Activated T-helper 9 cell treated with anti-CD3 and anti-CD28 coated beads, Interleukin-2, amount 50 U/mL, for 16 hours (primary cell): ENCODE data around the gene SGCD.

Experiments used
- DNase-seq: peaks from one replicate; pipeline ENCODE4 v3.0.0-alpha.2; 2020; ENCODE audit warnings: low read depth

Gene SGCD

DNA sequence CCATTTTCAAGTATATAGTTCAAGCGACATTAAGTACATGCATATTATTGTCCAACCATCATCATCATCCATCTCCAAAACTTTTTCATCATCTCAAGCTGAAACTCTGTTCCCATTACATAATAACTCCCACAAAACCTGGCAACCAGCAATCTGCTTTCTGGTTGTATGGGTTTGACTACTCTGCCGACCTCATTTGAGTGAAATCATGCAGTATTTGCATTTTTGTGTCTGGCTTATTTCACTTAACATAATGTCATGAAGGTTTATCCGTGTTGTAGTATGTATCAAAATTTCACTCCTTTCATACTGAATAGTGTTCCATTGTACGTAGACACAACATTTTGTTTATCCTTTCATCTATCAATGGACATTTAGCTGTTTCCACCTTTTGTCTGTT, 74.8 kb downstream of the SGCD start:
- no peak for DNase-seq

DNA sequence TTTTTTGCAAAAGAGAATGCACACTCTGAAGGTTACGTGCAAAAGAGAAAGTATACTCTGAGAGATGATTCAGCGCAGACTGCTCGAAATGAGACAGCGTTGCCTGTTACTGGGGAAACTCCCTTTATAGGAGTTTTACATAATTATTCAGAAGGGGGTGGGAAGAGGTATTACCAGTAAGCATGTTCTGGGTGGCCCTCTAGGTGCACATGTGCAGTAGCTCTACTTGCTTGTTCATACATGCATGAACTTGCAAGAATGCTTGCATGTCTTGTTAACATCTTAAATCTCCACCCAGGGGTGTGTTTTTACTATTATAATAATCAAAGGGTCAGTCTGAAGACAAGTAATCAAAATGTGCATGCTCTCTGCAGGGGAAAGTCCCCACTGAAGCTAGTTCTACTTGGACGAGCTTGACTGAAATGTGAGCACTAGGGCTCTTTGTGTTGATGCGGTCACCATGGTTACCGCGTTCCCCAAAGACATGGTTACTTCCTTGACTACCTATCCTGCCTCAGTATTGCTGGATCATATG, 75.5 kb downstream of the SGCD start:
- peak; percentile 13 for DNase-seq

DNA sequence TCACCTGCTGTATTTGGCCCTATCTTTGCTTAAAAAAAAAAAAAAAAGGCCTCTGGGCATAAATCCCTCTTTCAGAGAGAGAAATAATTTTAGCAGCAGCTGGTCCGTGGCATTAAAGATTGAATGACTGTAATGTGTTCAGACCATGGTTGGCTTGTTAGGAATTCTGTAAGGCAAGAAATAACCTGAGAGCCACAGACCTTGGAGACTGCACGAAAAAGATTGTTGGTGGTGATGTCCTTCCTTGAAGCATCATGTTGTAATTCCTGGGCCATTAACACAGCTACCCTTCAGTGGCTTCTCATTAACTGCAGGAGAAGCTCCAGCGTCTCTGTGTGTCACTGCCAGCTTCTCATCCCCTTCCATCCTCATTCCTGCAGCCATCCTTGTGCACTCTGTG, 79.0 kb downstream of the SGCD start:
- no peak for DNase-seq

DNA sequence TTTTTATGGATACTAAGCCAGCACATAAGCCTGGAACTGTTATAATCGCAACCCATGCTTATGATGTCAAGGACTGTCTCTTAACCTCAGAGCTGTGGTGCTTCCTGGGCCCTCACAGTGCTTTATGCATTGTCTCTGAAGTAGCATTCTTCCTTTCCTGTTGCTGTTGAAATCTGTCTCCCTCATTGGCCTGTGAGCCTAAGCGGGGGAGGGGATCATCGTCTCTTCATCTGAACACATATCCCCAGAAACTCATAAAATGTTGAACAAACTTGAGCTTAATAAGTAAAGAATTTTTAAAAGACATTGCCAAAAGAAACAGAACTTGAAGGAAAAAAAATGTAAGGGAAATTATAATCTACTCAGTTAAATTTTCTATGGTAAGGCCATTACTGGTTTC, 80.3 kb downstream of the SGCD start:
- DNase-seq: no peak

DNA sequence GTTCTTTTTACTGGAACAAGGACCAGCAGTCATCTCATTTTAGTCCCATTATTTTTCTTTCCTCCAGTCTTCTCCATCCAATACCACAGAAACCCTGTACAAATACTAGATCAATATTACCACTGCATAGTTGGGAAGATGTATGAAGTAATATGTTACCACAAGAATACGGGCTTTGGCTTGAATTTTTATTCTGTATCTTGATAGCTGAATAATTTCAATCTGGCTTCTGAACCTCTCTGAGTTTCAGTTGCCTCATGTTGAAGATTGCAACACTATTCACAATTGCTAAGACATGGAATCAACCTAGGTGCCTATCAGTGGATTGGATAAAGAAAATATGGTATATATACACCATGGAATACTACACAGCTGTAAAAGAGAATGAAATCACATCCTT, 82.9 kb downstream of the SGCD start:
- DNase-seq: no peak

DNA sequence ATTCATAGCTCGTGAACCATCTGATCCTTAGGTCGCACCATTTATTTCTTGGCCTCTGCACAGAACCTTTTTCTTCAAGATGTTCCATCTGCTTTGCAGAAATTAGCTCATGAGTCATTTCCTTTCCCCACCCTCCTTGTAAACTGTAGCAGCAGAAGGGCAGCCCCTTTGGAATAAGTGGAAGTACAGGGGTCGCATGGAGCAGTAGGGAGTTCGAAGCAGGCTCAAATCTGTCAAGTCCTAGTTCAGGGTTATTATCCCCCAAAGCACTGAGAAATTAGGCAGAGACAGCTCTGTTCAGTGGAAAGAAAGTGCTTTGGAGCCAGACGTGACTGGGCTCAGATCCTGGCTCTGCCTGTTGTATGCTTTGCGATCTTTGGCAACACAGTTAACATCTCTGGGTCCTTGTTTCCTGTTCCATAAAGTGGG, 84.2 kb downstream of the SGCD start:
- DNase-seq: no peak

DNA sequence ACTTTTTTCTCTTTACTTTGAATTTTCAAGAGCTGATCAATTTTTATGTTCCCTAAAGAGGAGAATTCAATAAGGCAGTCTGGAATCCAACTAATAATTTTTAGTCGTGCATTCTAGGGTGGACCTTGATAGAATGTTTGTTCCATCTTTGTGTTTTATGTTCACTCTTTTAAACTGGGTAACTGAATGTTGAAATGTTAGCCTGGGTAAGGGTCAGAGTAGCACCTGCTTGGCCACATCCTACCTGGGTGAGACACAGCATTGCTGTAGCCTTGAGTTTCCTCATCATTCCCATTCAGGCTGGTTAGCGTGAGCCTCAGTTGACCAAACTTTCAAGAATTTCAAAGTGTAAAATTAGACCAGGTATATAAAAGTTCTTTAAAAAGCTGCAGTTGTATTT, 85.0 kb downstream of the SGCD start:
- DNase-seq: no peak

DNA sequence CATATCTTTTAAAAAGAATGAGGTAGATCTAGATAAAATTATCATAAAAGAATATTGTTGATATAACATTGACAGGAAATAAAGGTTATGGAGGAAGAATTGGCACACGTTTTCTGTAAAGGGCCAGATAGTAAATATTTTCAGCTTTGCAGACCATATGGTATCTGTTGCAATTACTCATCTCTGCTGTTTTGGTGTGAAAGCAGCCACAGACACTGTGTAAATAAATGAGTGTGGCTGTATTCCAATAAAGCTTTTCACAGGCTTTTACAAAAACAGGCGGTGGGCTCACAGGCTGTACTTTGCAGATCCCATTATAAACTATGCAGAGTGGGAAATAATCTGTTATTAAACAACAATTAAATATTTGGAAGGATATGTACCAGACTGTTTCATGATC, 87.4 kb downstream of the SGCD start:
- no peak for DNase-seq

DNA sequence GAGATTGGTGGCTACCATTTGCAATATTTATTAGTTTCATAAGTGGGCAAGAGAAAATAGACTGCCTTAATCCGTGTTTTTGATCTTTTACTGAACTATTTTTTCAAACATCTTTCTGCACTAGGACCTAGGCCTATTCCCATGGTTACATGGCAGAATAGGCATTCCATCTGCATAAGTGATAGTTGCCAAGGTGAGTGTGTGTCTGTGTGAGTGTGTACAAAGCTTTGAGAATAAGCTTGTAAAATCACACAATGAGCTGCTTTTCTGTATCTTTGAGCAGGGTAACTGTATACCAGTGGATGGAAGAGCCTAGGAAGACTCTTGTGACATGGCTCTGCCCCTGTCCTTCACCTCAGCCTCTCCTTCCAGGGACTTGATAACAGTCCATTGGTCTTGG, 92.7 kb downstream of the SGCD start:
- no peak for DNase-seq

DNA sequence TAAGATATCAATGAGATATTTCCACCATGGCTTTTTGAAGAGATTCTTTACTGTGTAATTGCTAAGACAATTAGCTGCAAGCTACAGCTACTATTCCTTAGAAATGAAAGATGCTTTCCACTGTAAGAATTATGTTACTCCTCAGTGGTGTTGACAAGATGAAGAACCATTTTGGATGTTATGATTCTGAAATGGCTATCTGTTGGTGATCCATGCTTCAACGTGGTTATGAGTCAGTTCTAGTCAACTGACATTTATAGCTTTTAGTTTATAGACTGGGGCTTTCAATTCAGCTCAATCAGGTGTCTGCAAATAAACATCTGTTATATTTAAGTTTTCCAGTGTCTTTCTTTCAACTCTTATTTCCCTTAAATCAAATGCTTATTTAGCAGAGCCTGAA, 93.7 kb downstream of the SGCD start:
- no peak for DNase-seq

DNA sequence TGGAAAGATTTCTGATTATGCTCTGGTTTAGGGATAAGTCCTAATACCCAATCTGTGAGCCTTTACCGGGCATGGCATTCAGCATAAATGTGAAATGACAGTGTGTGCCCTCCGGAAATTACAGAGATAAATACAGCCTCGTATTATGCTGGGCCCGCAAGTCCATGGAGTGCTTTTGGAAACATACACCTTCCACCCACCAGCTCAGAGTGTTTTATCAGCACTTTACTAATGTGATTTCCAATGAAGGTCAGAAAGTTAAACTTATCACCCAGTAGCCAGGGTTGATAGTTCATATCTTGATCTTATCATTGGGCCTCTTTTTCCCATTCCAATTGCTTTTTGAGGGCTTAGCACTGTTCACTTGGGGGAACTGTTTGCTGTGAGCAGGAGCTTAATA, 94.8 kb downstream of the SGCD start:
- DNase-seq: no peak

DNA sequence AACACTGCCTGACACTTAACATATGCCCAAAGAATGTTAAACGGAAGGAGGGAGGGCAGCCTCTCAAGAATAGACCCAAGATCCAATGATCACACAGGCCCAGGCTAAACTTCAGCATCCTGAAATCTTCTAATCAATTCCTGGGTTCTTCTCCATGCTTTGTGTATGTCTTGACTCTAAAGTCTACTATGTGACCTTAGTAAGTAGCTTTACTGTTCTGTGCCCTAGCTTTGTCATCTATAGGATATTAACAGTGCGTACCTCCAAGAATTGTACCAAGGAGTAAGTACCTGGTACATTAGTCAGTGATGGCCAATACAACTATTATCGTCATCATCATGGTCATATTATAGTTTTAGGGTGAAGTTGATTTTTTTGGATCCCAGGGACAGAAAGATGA, 96.6 kb downstream of the SGCD start:
- no peak for DNase-seq

DNA sequence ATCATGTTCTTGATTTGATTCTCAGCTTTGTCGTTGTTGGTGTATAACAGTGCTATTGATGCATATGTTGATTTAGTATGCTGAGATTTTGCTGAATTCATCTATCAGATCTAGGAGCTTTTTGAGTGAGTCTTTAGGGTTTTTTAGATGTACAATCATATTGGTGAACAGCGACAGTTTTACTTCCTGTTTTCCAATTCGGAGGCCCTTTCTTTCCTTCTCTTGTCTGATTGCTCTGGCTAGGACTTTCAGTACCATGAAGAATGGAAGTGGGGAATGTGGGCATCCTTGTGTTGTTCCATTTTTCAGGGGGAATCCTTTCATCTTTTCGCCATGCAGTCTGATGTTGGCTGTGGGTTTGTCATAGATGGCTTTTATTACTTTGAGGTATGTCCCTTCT, 100.4 kb downstream of the SGCD start:
- DNase-seq: no peak

DNA sequence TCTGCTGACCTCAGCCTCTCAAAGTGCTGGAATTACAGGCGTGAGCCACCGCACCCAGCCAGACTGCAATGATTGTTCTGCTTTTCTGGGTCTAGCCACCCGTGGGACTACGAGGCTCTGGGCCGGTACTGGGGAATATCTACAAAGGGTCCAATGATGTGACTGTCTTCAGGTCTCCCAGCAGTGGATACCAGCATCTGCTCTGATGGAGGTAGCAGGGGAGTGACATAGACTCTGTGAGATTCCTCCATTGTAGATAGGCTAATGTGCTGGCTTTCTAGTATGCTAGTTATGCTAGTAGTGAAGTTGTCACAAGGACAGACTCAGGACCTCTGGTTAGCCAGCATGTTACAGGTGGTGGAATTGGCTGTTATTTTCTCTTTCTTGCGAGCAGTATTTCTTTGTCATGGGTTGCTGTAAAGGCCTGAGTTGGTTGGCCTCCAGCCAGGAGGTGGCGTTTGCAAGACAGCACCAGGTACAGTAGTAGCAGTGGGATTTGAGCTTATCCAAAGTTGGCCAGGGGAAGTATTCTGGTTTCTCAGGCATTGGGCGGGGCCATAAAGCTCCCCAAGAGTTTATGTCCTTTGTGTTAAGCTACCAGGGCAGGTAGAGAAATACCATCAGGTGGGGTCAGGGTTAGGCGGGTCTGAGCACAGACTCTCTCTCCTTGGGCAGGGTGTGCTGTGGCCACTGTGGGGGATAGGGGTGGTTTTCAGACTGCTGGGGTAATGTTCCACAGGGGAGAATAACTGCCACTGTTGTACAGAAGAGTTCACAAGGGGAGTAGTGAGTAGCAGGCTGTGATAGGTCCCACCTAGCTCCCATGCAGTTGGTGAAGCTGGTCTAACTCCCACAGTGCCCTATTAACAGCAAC, 105.2 kb downstream of the SGCD start:
- DNase-seq: no peak

DNA sequence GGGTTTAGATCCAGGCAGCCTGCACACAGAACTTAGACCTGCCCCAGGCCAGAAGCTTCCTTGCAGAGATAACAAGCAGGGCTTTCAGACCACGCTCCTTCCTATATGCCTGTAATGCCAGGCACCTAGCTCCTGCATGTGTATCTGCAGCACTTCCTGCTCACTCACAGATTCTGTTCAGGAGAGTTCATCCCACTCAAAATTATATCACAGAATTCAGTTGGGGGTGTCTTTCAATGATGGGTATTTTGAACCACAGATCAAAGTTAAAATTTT, 105.8 kb downstream of the SGCD start:
- DNase-seq: no peak

DNA sequence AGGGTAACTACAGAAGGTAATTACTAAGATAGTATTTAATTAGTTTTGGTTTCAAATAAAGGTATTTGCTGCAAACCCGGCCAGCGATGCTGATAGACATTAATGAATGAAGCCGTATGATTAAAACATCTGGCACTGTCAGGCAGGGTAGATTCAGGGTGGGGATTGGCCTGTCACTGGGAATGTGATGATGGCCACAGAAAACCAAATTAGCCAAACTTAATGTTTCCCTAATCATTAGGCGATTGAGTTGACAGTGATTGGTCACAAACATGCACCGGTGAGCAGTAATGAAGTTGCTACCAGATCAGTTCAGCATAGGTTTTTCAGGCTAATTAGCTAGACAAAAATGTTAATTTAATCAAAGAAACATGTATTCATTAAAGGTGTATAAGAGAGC, 107.5 kb downstream of the SGCD start:
- DNase-seq: no peak

DNA sequence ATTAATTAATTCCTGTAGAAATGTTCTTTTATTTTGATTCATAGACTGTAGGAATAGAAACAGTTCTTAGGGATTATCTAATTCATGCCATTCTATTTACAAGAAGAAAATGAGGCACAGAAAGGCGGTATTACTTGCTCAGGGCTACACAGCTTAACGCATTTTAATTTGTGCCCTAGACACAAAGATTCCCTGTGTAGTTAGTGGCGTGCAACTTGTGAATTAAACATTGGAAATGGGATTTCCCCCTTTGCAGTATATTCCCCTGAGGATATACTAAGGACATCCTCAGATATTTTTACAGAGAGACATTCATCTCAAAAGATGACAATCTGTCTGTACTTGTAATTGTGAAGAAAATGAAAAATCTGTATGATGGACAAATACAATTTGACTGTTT, 108.1 kb downstream of the SGCD start:
- no peak for DNase-seq

DNA sequence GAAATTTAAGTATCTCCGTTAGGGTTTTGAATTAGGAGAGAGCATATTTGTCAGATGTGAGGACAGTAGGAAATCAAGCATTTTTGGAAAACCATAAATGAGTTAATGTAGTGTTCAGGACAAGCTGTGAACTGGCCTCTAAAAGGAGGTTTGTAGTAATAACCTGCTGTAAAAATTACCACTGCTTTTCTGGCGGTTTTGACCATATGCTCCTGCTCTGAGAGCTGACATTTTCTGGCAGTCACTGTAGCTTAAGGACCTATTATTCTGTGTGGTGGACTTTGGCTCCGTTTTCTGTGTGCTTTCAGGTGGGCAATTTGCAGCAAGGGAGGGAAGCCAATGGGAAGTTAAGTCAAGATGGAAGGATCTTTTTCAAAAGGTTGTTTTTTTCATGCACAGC, 111.1 kb downstream of the SGCD start:
- DNase-seq: no peak

DNA sequence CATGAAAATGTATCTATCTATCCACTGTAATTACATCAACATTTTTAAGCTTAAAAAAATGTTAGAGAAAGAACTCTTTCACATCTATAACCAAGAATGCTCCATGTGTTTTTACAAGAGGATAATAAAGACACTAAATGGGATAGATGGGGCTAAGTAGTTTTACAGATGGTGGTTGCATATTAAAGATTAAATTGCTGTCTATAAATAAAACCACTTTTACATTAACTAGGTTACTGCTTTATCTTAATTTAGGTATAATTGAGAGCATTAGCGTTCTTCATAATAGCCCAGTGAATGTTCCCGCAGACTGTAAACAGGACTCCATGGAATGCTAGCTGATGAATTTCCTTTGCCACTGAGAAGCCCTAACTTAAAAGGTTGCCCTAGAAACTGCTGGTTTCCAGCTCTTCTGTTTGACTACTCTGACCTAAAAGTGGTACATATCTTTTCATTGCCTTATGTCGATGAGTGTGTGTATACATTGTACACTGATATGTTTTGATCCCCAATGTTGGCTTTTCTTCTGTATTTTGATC, 117.9 kb downstream of the SGCD start:
- DNase-seq: no peak

DNA sequence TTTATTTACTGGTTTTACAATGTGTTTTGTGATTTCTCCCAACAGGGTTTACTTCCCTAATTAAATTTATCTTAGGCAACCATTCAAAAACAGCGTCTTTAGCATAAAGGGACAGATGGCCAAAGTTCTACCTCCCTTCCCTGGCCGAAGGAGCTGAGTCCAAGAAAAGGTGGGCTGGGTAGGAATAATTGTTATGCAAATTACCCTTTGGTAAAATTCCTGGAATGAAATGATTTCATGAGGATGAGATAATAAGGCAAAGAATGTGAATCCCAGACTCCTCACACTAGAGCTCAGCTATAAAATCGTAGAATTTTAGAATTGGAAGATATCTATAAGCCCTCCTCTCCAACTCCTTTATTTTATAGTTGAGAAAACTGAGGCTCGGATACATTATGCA, 119.6 kb downstream of the SGCD start:
- DNase-seq: no peak

DNA sequence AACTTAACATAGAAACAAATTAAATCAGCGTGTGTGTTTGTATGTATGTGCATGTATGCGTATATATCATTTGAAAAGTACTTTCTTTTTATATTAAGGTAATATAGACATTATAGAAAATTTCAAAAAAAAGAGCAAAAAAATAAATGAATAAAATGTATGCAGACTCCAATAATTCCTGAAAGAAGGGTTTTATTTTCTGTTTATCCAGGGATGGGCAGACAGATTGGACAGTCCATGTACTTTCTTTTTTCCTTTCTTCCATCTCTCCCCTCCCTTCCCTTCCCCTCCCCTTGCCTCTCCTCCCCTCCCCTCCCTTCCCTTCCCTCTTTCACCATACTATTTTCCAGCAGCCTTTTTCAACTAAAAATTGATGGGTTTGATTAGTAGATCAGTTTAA, 123.8 kb downstream of the SGCD start:
- no peak for DNase-seq

DNA sequence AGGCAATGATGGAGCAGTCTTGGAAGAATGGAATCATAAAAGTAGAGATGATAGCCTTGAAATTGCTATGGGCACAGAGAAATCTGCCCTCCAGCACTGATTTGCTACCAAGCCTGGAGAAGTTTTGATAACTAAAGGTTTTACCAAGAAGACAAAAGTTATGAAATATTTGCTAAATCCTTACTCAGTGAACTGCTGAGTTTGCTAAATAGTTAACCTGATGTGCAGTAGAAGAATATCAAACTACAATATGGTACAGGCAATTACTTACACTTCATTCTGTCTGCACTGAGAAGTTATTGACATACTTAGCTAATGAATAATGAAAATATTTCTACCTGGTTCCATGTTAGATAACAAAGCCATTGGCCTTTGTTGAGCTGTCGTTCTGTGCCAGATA, 124.5 kb downstream of the SGCD start:
- DNase-seq: no peak

DNA sequence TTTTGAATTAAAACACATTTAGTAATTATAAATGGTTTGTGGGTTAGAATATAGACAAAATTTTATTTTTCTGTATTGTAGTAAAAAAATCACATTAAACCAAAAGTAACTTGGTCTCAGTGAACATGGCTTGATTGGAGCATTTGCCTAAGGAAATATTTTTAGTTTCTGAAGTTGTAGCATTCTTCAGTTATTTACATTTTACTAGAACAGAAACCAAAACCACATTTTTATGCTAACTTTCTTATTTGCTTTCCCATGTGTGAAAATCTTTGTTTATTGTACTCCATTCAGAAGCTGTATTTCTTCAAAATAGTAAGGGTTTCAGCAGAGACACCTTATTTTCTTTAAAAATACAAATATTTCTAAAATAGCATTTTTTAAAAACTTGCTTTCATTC, 129.9 kb downstream of the SGCD start:
- no peak for DNase-seq

DNA sequence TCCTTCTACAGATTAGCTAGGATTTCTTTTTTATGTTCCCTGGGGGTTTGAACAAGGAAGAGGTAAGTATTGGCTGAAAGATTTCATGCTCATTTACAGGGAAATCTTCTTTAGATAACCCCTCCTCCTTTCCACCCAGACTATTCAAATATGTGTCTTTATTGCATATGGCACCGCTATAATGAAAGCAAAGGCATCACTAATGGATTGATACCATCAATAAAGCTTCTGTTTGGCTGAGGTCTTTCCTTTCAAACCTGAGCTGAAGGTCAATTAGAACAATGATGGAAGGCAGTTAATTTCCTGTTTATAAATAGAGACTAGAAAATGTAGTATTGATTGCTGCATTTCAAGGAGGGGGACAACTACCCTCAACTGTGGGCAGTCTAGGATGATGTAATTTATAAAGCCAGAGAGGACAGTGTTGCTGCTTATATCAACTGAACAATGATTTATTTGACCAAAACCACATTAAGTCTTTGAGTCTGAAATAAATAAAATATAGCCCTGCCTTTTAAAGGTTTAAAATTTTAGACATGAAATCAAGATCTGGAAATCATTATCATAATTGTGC, 132.9 kb downstream of the SGCD start:
- no peak for DNase-seq
